PFSK-1 (cell line): Measurements from ENCODE around the gene PIGL.

Source experiments
- FOXP2 ChIP-seq: optimal IDR thresholded peaks from 2 replicates; pipeline ENCODE3; 2011; ENCODE audit warnings: borderline replicate concordance, control low read depth, inconsistent platforms; ENCODE audit not compliant: insufficient read depth; ENCODE audit errors: extremely low read length, extremely low read depth
- POLR2AphosphoS5 ChIP-seq: IDR thresholded peaks from 2 replicates; pipeline ENCODE4 v1.6.1; 2012; ENCODE audit warnings: low read depth, mild to moderate bottlenecking, control low read depth, low read length, moderate library complexity
- REST ChIP-seq, 2 experiments: IDR thresholded peaks; 2 replicates each; pipeline versions ENCODE4 v1.6.1 to v1.8.0; 2011 to 2012; ENCODE audit warnings: low read depth in 2 of 2, low read length in 2 of 2, control low read depth in 1 of 2, inconsistent platforms in 1 of 2, mild to moderate bottlenecking in 1 of 2, moderate library complexity in 1 of 2; ENCODE audit not compliant: insufficient read depth in 1 of 2
- SIN3A ChIP-seq: IDR thresholded peaks from 2 replicates; pipeline ENCODE4 v1.6.1; 2012; ENCODE audit warnings: mild to moderate bottlenecking, low read length, moderate library complexity, borderline replicate concordance; ENCODE audit not compliant: insufficient read depth
- TAF1 ChIP-seq: IDR thresholded peaks from 2 replicates; pipeline ENCODE4 v1.6.1; 2012; ENCODE audit warnings: low read length, control low read depth, borderline replicate concordance; ENCODE audit not compliant: insufficient read depth

The PIGL gene

DNA sequence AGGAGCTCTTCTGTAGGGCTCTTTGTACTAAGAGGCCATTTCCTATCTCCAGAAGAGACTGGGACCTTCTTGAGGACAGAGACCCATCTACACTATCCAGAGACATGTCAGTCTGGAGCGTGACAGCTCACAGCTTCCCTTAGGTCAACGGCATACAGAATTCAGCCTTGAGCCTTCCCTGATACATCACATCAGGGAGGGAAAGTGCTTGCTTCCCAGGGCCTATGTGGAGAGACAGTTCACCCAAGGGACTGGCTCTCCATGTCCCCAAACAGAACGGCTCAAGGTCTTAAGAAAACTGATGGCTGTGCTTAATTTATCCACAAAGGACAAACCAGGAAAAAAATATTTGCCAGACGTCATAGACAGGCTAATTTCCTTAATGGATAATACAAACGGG is 128.6 kb downstream of the PIGL start:
- TF ChIP-seq FOXP2 (no peak), REST (IDR thresholded peaks at IDR 0.05; ENCODE audit: insufficient read depth in 1 of 2, low read depth in 2 of 2, low read length in 2 of 2) (no peak), TAF1 (no peak), POLR2AphosphoS5 (no peak), SIN3A (no peak)

DNA sequence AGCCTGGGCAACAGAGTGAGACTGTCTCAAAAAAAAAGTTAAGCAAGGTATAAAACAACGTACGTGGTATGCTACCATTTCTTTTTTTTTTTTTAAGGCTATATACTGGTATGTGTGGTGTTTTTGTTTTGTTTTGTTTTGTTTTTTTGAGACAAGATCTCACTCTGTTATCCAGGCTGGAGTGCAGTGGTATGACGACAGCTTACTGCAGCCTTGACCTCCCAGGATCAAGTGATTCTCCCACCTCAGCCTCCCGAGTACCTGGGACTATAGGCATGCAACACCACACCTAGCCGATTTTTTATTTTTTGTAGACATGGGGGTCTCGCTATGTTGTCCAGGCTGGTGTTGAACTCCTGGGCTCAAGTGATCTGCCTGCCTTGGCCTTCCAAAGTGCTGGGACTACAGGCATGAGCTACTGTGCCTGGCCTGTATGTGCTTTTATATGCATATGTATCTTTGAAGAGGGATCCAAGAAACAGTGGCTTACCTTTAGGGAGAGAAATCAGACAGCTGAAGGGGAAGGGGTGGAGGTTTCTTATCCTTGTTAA is 129.8 kb downstream of the PIGL start:
- TF ChIP-seq REST (IDR thresholded peaks at IDR 0.05; ENCODE audit: insufficient read depth in 1 of 2, low read depth in 2 of 2, low read length in 2 of 2) (no peak), TAF1 (no peak), FOXP2 (no peak), SIN3A (no peak), POLR2AphosphoS5 (no peak)

GRCh38 chr17:16348586-16348985 is 131.6 kb downstream of the PIGL start:
- TF ChIP-seq SIN3A (no peak), FOXP2 (no peak), POLR2AphosphoS5 (no peak), REST (IDR thresholded peaks at IDR 0.05; ENCODE audit: insufficient read depth in 1 of 2, low read depth in 2 of 2, low read length in 2 of 2) (no peak), TAF1 (no peak)

GRCh38 chr17:16349431-16349830 is 132.4 kb downstream of the PIGL start:
- TF ChIP-seq TAF1 (no peak), REST (IDR thresholded peaks at IDR 0.05; ENCODE audit: insufficient read depth in 1 of 2, low read depth in 2 of 2, low read length in 2 of 2) (no peak), SIN3A (no peak), POLR2AphosphoS5 (no peak), FOXP2 (no peak)

DNA sequence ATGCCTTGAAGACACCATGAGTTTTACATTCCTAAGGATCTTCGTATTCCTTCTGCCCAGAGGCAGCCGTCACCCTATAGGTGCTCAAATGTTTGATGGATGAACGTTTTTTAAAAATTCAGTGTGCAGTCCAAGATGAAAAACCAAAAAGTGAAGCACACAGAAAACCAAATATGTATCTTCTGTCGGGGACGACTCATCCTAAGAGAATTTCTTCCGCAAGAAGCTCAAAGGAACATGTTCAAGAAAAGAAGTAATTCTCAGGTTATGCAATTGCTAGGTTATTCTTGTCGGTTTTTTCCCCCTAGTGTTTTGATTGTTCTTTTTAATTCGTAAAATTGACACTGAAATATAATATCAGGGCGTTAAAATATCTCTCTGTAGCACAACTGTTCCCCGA is 134.8 kb downstream of the PIGL start:
- TF ChIP-seq REST (IDR thresholded peaks at IDR 0.05; ENCODE audit: insufficient read depth in 1 of 2, low read depth in 2 of 2, low read length in 2 of 2), result no peak
- TF ChIP-seq SIN3A, result no peak
- TF ChIP-seq POLR2AphosphoS5, result no peak
- TF ChIP-seq TAF1, result no peak
- no peak for TF ChIP-seq FOXP2
